ENCODE results near the gene OSTF1. TPM values are rescaled to one million over a fixed set of nuclear protein-coding genes. Genes with fewer than 3 reads are reported as not detected.
A peak's percentile ranks its signal among the peaks of the same experiment; 100 is the strongest.

The OSTF1 gene
- polyA plus RNA-seq, 6 donors from 2014 or later: 161 to 268 (median 200) TPM

GRCh38 chr9:75164573-75164972 lies 76.3 kb downstream of the OSTF1 start:
- no peak overlapping the region for H3K4me3 Mint-ChIP-seq
- DNase-seq (no peak), ATAC-seq (ENCODE audit: low read depth in 2 of 2) (no peak)
- H3K36me3 Mint-ChIP-seq: peaks cover 56 to 58% of the 10 kb centered on the region in 2 donors
- H3K27me3 Mint-ChIP-seq: no peaks in the 10 kb centered on the region
- no peaks in the 10 kb centered on the region for H3K4me1 Mint-ChIP-seq
- peaks cover 0 to 18% (median 9%) of the 10 kb centered on the region in 7 donors for H3K9me3 Mint-ChIP-seq
- H3K27ac Mint-ChIP-seq: peak overlapping the region in 1 of 6 donors; percentile 11

DNA sequence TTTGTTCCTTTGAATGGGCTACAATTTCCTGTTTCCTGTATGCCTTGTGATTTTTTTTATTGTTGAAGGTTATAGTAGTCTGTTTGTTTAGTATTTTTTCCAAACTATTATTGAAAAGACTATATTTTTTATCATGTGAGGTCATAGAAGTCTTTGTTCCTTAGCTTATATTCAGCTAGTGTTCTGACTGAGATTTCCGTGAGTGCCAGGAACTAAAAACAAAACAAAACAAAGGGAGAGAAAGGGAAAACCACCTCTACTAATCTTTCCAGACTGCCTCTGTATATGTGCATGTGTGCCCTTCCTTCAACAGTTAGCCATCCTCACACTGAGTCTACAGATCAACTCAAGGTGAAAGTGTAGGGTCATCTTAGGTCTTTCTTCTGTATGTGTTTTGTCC lies 79.0 kb downstream of the OSTF1 start:
- H3K9me3 Mint-ChIP-seq: peaks cover 0 to 18% (median 9%) of the 10 kb centered on the region in 7 donors
- no peak overlapping the region for H3K27ac Mint-ChIP-seq
- H3K27me3 Mint-ChIP-seq: no peaks in the 10 kb centered on the region
- no peak overlapping the region for H3K4me3 Mint-ChIP-seq
- H3K4me1 Mint-ChIP-seq: no peaks in the 10 kb centered on the region
- ATAC-seq (ENCODE audit: low read depth in 2 of 2): no peak
- peaks cover 56 to 66% of the 10 kb centered on the region in 2 donors for H3K36me3 Mint-ChIP-seq
- no peak for DNase-seq

DNA sequence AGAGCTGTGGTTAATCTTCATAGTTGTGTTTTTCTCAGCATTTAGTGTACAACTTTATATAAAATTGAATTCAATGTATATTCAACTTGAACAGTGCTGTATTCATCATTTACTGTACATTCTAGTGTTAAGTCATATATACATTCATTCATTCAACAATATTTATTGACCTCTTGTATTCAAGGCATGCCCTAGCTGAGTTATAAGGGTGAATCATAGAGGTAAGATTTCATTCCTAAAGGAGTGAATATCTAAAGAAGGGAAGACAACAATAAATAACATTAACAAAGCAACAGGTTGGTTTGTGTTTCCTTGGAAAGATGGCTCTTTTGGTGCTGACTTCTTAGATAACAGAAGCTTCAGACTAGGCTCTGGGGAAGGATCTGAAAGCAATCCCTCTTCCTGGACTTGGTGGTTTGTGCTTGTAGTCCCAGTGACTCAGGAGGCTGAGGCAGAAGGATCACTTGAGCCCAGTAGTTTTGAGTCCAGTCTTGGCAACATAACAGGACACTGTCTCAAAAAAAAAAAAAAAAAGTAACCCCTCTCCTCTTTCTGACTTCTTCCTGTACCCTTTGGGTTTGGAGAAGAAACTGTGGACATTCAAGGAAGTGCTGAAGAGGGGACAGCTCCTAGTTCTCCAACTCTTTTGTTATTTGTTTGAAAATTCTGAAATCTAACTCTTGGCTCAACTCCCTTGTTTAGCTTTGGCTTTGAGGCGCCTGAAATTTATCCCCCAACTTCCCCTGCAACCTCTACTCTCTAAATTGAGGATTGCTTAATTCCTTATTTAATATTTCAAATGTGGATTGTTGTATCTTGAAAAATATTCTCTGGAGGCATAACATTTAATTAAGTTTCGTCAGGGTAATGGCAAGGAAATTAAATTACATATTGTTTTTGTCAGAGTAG lies 80.2 kb downstream of the OSTF1 start:
- Mint-ChIP-seq H3K4me3 (no peak overlapping the region), H3K27ac (peak overlapping the region in 2 of 6 donors; percentile 52 to 56), H3K36me3 (peaks cover 56 to 62% of the 10 kb centered on the region in 2 donors), H3K9me3 (peaks cover 0 to 18% (median 9%) of the 10 kb centered on the region in 7 donors), H3K27me3 (no peaks in the 10 kb centered on the region), H3K4me1 (peaks cover 0 to 5% (median 0%) of the 10 kb centered on the region in 3 donors)
- no peak for ATAC-seq (ENCODE audit: low read depth in 2 of 2)
- DNase-seq: no peak

DNA sequence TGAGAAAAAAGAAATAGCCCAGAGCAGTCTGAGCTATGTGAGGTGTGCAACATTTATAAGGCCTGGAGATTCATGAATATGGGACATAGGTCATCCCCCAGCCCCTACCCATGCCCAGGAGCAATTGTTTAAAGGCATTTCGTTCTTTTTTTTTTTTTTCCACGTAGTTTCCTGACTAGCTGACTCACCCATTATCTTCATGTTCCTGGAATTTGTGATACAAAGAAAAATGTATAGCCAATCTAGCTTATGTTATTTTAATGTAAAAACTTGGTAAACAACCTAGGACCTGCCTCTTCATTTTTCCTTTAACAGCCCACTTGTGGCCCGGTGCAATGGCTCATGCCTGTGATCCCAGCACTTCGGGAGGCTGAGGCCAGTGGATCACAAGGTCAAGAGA lies 81.3 kb downstream of the OSTF1 start:
- Mint-ChIP-seq H3K9me3 (peaks cover 0 to 13% (median 9%) of the 10 kb centered on the region in 7 donors), H3K4me3 (no peak overlapping the region), H3K4me1 (peaks cover 0 to 5% (median 0%) of the 10 kb centered on the region in 3 donors), H3K27me3 (no peaks in the 10 kb centered on the region), H3K36me3 (peaks cover 46 to 60% of the 10 kb centered on the region in 2 donors), H3K27ac (peak overlapping the region in 1 of 6 donors; percentile 36)
- ATAC-seq (ENCODE audit: low read depth in 2 of 2) (no peak), DNase-seq (no peak)

DNA sequence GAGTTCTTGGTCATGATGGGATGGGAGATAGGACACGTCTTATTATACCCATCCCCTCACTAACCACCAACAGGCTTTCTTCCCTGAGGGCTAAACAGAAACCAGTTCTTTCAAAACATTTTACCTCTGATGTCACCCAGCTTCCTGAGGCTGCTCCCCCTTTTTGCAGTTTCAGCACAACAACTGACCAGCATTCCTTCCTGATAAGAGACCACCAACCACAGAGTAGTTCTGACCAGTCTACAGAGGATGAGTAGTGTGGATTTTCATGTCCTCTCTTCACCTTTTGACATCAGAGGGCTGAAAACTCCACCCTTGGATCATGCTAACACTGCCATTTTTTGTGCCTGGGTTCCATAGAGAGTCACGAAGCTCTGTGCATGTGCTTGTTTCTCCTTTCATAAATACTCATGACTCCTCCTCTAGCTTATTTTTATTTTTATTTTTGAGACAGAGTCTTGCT lies 82.6 kb downstream of the OSTF1 start:
- peaks cover 0 to 5% (median 0%) of the 10 kb centered on the region in 3 donors for H3K4me1 Mint-ChIP-seq
- H3K27ac Mint-ChIP-seq: no peak overlapping the region
- peaks cover 33 to 49% of the 10 kb centered on the region in 2 donors for H3K36me3 Mint-ChIP-seq

GRCh38 chr9:75175395-75175794 lies 87.1 kb downstream of the OSTF1 start:
- Mint-ChIP-seq H3K27ac (peak overlapping the region in 1 of 6 donors; percentile 6), H3K4me1 (peaks cover 0 to 5% (median 0%) of the 10 kb centered on the region in 3 donors), H3K27me3 (no peaks in the 10 kb centered on the region), H3K4me3 (no peak overlapping the region), H3K36me3 (peaks cover 0 to 15% of the 10 kb centered on the region in 2 donors), H3K9me3 (no peaks in the 10 kb centered on the region)
- ATAC-seq (ENCODE audit: low read depth in 2 of 2) (no peak), DNase-seq (no peak)

More for the DNA sequence above, 82.6 kb downstream of the OSTF1 start:
- Mint-ChIP-seq H3K4me3 (no peak overlapping the region), H3K27me3 (no peaks in the 10 kb centered on the region), H3K9me3 (peaks cover 0 to 11% (median 7%) of the 10 kb centered on the region in 7 donors)
- ATAC-seq (ENCODE audit: low read depth in 2 of 2): no peak
- DNase-seq: no peak

GRCh38 chr9:75176037-75176436 lies 87.7 kb downstream of the OSTF1 start:
- Mint-ChIP-seq H3K4me3 (no peak overlapping the region), H3K27me3 (no peaks in the 10 kb centered on the region), H3K27ac (peak overlapping the region in 2 of 6 donors; percentile 21 to 52), H3K9me3 (no peaks in the 10 kb centered on the region), H3K36me3 (peaks cover 0 to 15% of the 10 kb centered on the region in 2 donors), H3K4me1 (peaks cover 0 to 5% (median 0%) of the 10 kb centered on the region in 3 donors)
- ATAC-seq (ENCODE audit: low read depth in 2 of 2) (no peak), DNase-seq (no peak)

- peaks cover 5 to 8% of the 10 kb centered on the region in 2 donors for H3K36me3 Mint-ChIP-seq
- H3K9me3 Mint-ChIP-seq: no peaks in the 10 kb centered on the region
- no peaks in the 10 kb centered on the region for H3K27me3 Mint-ChIP-seq
- ATAC-seq (ENCODE audit: low read depth in 2 of 2) (no peak), DNase-seq (no peak)
- H3K4me3 Mint-ChIP-seq: no peak overlapping the region
- H3K4me1 Mint-ChIP-seq: no peaks in the 10 kb centered on the region
- H3K27ac Mint-ChIP-seq: no peak overlapping the region
These were observed 93.4 kb downstream of the OSTF1 start for GRCh38 chr9:75181750-75182149.

DNA sequence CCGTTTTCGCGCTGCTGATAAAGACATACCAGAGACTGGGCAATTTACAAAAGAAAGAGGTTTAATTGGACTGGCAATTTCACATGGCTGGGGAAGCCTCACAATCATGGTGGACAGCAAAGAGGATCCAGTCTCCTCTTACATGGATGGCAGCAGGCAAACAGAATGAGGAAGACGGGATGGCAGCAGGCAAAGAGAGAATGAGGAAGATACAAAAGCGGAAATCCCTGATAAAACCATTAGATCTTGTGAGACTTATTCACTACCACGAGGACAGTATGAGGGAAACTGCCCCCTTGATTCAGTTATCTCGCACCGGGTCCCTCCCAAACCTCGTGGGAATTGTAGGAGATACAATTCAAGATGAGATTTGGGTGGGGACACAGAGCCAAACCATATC lies 95.0 kb downstream of the OSTF1 start:
- H3K4me3 Mint-ChIP-seq: no peak overlapping the region
- H3K27ac Mint-ChIP-seq: peak overlapping the region in 1 of 6 donors; percentile 1
- H3K27me3 Mint-ChIP-seq: peaks cover 0 to 8% (median 0%) of the 10 kb centered on the region in 3 donors
- DNase-seq (no peak), ATAC-seq (ENCODE audit: low read depth in 2 of 2) (no peak)
- H3K4me1 Mint-ChIP-seq: no peaks in the 10 kb centered on the region
- peaks cover 5 to 16% of the 10 kb centered on the region in 2 donors for H3K36me3 Mint-ChIP-seq
- H3K9me3 Mint-ChIP-seq: no peaks in the 10 kb centered on the region

- peak overlapping the region in 1 of 6 donors; percentile 49 for H3K27ac Mint-ChIP-seq
- DNase-seq (no peak), ATAC-seq (ENCODE audit: low read depth in 2 of 2) (no peak)
- no peak overlapping the region for H3K4me3 Mint-ChIP-seq
- H3K4me1 Mint-ChIP-seq: no peaks in the 10 kb centered on the region
- H3K9me3 Mint-ChIP-seq: no peaks in the 10 kb centered on the region
- peaks cover 5 to 16% of the 10 kb centered on the region in 2 donors for H3K36me3 Mint-ChIP-seq
- H3K27me3 Mint-ChIP-seq: peaks cover 0 to 8% (median 0%) of the 10 kb centered on the region in 3 donors
These were observed 96.2 kb downstream of the OSTF1 start for GRCh38 chr9:75184471-75184870.

DNA sequence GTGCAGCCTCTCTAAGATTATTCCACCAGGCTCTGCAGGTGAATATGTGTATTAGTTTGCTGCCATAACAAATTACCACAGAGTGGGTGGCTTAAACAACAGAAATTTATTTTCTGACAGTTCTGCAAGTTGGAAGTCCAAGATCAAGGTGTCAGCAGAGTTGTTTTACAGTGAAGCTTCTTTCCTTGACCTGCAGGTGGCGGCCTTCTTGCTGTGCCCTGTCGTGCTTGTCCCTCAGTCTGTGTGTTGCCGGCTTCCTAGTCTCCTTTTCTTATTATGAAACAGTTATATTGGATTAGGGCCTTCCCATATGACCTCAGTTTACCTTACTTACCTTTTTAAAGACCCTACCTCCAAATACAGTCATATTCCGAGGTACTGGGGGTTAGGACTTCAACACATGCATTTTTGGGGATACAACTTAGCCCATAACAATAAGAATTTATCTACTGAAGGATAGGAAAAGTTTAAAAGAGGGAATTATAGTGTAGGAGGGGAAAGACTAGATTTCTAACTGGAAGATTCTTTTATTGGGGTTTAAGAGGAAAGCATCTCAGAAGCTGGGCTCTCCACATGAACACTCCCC lies 97.4 kb downstream of the OSTF1 start:
- no peaks in the 10 kb centered on the region for H3K9me3 Mint-ChIP-seq
- H3K4me1 Mint-ChIP-seq: no peaks in the 10 kb centered on the region
- H3K27me3 Mint-ChIP-seq: peaks cover 0 to 8% (median 0%) of the 10 kb centered on the region in 3 donors
- H3K4me3 Mint-ChIP-seq: no peak overlapping the region
- H3K27ac Mint-ChIP-seq: no peak overlapping the region
- no peak for DNase-seq
- H3K36me3 Mint-ChIP-seq: peaks cover 5 to 16% of the 10 kb centered on the region in 2 donors
- no peak for ATAC-seq (ENCODE audit: low read depth in 2 of 2)

DNA sequence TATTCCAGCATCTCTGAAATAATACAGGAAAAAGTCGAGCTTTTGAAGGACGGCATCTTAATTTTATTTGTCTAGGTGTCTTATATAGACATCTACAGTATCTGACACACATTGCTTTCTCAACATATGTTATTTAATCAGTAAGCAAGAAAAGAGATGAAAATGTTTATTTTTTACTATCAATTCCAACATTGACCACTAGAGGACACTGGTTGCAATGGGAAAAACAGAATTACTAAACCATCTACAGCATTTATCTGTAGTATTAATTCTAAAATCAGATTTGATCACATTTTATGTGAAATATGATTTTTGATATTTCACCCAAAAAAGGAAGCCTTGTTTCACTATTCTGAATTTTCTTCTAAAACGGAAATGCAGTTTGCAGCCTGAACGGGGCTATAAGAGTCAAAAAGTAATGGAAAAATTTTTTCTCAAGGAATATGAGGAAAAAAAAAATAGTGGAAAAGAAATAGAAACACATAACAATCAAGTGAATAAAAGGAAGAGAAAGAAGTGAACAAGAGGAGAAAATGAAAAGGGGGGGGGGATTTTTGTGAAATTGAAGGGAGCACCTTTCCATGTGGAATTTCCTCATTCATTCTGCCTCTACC lies 98.6 kb downstream of the OSTF1 start:
- no peak for DNase-seq
- H3K4me1 Mint-ChIP-seq: no peaks in the 10 kb centered on the region
- peaks cover 0 to 8% (median 0%) of the 10 kb centered on the region in 3 donors for H3K27me3 Mint-ChIP-seq
- peak overlapping the region in 1 of 6 donors; percentile 28 for H3K27ac Mint-ChIP-seq
- H3K9me3 Mint-ChIP-seq: no peaks in the 10 kb centered on the region
- H3K36me3 Mint-ChIP-seq: peaks cover 5 to 16% of the 10 kb centered on the region in 2 donors
- no peak overlapping the region for H3K4me3 Mint-ChIP-seq
- ATAC-seq (ENCODE audit: low read depth in 2 of 2): no peak

- DNase-seq: no peak
- no peak overlapping the region for H3K4me3 Mint-ChIP-seq
- peaks cover 0 to 8% of the 10 kb centered on the region in 2 donors for H3K36me3 Mint-ChIP-seq
- no peaks in the 10 kb centered on the region for H3K9me3 Mint-ChIP-seq
- no peak overlapping the region for H3K27ac Mint-ChIP-seq
- no peak for ATAC-seq (ENCODE audit: low read depth in 2 of 2)
- H3K27me3 Mint-ChIP-seq: peaks cover 0 to 8% (median 0%) of the 10 kb centered on the region in 3 donors
- H3K4me1 Mint-ChIP-seq: no peaks in the 10 kb centered on the region
These were observed 100.4 kb downstream of the OSTF1 start for GRCh38 chr9:75188756-75189155.

Data from naive B cell (primary cell).